Retina (tissue), 1 donor: ENCODE data around the gene C16orf86.

ENCODE experiments used
- DNase-seq: peaks from one replicate; pipeline ENCODE4 v3.0.0-alpha.2; 2016

The C16orf86 gene

DNA sequence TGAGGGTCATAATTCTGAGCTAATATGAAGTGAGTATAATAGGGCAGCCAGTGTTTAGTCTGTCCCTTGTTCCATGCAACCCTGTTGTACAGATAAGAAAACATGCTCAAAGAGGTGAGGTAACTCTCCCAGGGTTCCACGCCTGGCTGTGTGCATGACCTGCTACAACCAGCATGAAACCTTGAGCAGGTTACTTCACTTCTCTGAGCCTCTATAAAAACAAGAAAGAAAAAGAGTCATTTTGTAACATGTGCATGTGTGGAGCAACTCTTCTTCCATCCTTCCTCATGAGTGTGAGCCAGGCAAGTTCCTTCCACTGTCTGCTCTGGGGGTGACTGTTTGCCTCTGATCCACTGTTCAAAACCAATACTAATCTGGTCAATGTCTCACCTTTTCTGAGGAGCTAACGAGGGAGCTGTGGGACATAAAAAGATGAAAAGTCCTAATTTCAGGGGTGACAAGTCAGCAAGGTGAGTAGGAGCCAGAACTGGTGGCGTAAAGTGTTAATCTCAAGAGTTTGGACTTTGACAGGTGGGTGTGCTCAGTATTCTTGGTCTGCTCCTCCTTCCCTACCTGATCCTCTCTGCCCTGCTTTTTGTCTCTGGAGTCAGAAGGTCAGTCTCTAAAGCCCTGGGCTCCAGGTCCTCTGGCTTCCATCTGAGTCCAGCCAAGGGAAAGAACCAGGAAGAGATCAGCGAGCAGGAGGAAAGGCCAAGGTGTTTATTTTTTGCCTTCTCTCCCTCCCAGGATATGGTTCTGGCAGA, 31.0 kb downstream of the C16orf86 start:
- no peak for DNase-seq

DNA sequence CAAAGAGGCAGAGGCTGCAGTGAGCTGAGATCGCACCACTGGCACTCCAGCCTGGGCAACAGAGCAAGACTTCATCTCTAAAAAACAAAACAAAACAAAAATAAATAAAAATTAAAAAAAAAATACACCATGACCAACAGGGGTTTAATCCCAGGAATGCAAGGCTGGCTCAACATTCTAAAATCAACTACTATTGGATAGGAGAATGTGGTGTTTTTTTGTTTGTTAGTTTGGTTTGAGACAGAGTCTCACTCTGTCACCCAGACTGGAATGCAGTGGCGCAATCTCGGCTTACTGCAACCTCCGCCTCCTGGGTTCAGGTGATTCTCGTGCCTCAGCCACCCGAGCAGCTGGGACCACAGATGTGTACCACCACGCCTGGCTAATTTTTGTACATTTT, 32.7 kb downstream of the C16orf86 start:
- no peak for DNase-seq

GRCh38 chr16:67701420-67701819, 34.8 kb downstream of the C16orf86 start:
- DNase-seq = peak; percentile 13

- DNase-seq = no peak
These were observed 35.5 kb downstream of the C16orf86 start for GRCh38 chr16:67702130-67702529.

GRCh38 chr16:67703626-67704025, 37.0 kb downstream of the C16orf86 start:
- DNase-seq = no peak

- DNase-seq = no peak
These were observed 37.5 kb downstream of the C16orf86 start for GRCh38 chr16:67704110-67704509.

- no peak for DNase-seq
These were observed 40.6 kb downstream of the C16orf86 start for GRCh38 chr16:67707210-67707609.

- DNase-seq = no peak
These were observed 41.2 kb downstream of the C16orf86 start for GRCh38 chr16:67707790-67708189.

DNA sequence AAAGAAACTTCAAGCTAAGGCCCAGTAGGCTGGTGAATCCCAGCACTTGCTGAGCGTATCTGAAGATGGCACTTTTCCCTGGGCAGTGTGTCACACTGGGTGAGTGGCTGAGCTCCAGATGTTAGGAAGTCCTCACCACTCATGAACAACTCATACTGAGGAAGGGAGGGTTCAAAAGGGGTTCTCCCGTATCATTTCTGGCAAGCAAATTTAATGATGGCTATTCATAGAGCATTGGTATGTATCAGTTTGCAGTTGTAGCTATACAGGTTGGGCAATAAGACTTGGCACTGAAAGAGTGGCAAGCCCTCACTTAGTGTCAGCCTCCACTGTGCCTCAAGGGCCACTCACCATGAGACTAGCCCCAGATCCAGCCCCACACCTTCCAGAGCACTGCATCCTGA, 41.8 kb downstream of the C16orf86 start:
- DNase-seq = no peak

- no peak for DNase-seq
These were observed 42.4 kb downstream of the C16orf86 start for GRCh38 chr16:67709050-67709449.

GRCh38 chr16:67710607-67711006, 44.0 kb downstream of the C16orf86 start:
- DNase-seq = no peak

GRCh38 chr16:67713647-67714273, 47.1 kb downstream of the C16orf86 start:
- DNase-seq = no peak

DNA sequence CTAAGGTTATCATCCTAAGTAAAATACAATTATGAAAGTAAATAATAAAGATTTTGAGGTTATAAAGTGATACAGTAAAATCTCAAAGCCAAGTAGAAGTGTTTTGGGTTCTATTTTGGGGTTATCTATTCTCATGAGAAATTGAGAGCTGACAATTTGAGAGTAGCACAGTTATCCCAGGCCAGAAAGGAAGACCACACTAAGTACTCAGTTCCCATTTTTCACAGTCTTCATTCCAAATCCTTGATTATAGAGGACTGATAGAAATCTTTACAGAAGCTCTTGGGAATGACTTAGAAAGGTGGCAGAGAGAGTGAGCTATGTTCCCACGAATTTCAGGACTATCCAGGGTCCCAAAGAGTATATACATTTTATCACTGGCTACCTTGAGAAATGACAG, 47.9 kb downstream of the C16orf86 start:
- no peak for DNase-seq

DNA sequence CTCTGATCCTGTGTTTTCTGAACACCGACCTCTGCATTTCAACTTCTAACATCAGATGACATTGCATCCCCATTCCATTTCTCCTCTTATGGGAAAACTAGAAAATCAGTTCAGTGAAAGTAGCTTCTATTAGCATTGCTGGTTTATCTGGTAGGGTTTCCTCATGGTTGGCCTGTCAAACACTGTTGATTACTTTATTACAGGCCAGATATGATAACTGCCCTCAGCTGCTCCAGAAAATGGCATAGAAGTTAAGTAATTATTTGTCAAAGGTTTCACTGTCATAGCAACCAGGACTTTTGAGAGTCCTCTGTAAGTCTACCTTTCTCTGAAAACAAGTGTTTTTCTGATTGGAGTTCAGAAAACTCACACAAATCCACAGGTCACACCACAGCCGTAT, 49.5 kb downstream of the C16orf86 start:
- DNase-seq = no peak
